ENCODE results near the gene TPRKB. TPM values are rescaled to one million over a fixed set of nuclear protein-coding genes. Genes with fewer than 3 reads are reported as not detected.
"Not testable (repeated sequence)": the region's sequence is repeated elsewhere in the genome, so short reads cannot be mapped to it uniquely, and the experiment has no call there.

The TPRKB gene
- polyA plus RNA-seq, 1 donor, result 58.4 TPM

- Histone ChIP-seq H3K27me3 (ENCODE audit: control insufficient read depth, insufficient read depth, low read length) (no peaks in the 10 kb centered on the region), H3K9me3 (ENCODE audit: control insufficient read depth, low read depth, low read length) (no peaks in the 10 kb centered on the region), H3K4me3 (ENCODE audit: low read length) (no peak overlapping the region), H3K27ac (ENCODE audit: low read length) (no peak overlapping the region), H3K36me3 (ENCODE audit: control insufficient read depth, insufficient read depth, low read length) (peaks cover 60% of the 10 kb centered on the region), H3K4me1 (ENCODE audit: control insufficient read depth, insufficient read depth, low read length) (no peaks in the 10 kb centered on the region)
- DNase-seq, result no peak
Observed at GRCh38 chr2:73772819-73773218, 35.7 kb upstream of the TPRKB start.

- H3K27ac ChIP-seq (ENCODE audit: low read length), result no peak overlapping the region
- H3K4me1 ChIP-seq (ENCODE audit: control insufficient read depth, insufficient read depth, low read length), result no peaks in the 10 kb centered on the region
- no peak for DNase-seq
- no peak overlapping the region for H3K4me3 ChIP-seq (ENCODE audit: low read length)
- H3K9me3 ChIP-seq (ENCODE audit: control insufficient read depth, low read depth, low read length), result no peaks in the 10 kb centered on the region
- no CpG with 5 or more reads among the region's 3 CpGs for WGBS (ENCODE audit: insufficient coverage, low lambda C conversion rate)
- H3K27me3 ChIP-seq (ENCODE audit: control insufficient read depth, insufficient read depth, low read length), result no peaks in the 10 kb centered on the region
- H3K36me3 ChIP-seq (ENCODE audit: control insufficient read depth, insufficient read depth, low read length), result peaks cover 62% of the 10 kb centered on the region
Observed at GRCh38 chr2:73770725-73771124, 33.6 kb upstream of the TPRKB start.

GRCh38 chr2:73766994-73767393 is 29.8 kb upstream of the TPRKB start:
- Histone ChIP-seq H3K4me3 (ENCODE audit: low read length) (no peak overlapping the region), H3K27me3 (ENCODE audit: control insufficient read depth, insufficient read depth, low read length) (no peaks in the 10 kb centered on the region), H3K9me3 (ENCODE audit: control insufficient read depth, low read depth, low read length) (no peaks in the 10 kb centered on the region), H3K27ac (ENCODE audit: low read length) (no peak overlapping the region), H3K36me3 (ENCODE audit: control insufficient read depth, insufficient read depth, low read length) (peaks cover 55% of the 10 kb centered on the region), H3K4me1 (ENCODE audit: control insufficient read depth, insufficient read depth, low read length) (no peaks in the 10 kb centered on the region)
- DNase-seq, result no peak
- WGBS (ENCODE audit: insufficient coverage, low lambda C conversion rate), result 96% methylated on average over 4 of the region's 4 CpGs

- Histone ChIP-seq H3K4me3 (ENCODE audit: low read length) (no peak overlapping the region), H3K36me3 (ENCODE audit: control insufficient read depth, insufficient read depth, low read length) (peaks cover 59% of the 10 kb centered on the region), H3K27ac (ENCODE audit: low read length) (no peak overlapping the region), H3K4me1 (ENCODE audit: control insufficient read depth, insufficient read depth, low read length) (no peaks in the 10 kb centered on the region), H3K27me3 (ENCODE audit: control insufficient read depth, insufficient read depth, low read length) (no peaks in the 10 kb centered on the region), H3K9me3 (ENCODE audit: control insufficient read depth, low read depth, low read length) (no peaks in the 10 kb centered on the region)
- no CpG with 5 or more reads among the region's 1 CpG for WGBS (ENCODE audit: insufficient coverage, low lambda C conversion rate)
- no peak for DNase-seq
Observed at GRCh38 chr2:73766349-73766748, 29.2 kb upstream of the TPRKB start.

- no peak overlapping the region for H3K4me3 ChIP-seq (ENCODE audit: low read length)
- no peaks in the 10 kb centered on the region for H3K27me3 ChIP-seq (ENCODE audit: control insufficient read depth, insufficient read depth, low read length)
- no peaks in the 10 kb centered on the region for H3K4me1 ChIP-seq (ENCODE audit: control insufficient read depth, insufficient read depth, low read length)
- no peaks in the 10 kb centered on the region for H3K9me3 ChIP-seq (ENCODE audit: control insufficient read depth, low read depth, low read length)
- peaks cover 65% of the 10 kb centered on the region for H3K36me3 ChIP-seq (ENCODE audit: control insufficient read depth, insufficient read depth, low read length)
- H3K27ac ChIP-seq (ENCODE audit: low read length), result no peak overlapping the region
- WGBS (ENCODE audit: insufficient coverage, low lambda C conversion rate), result no CpG with 5 or more reads among the region's 1 CpG
- DNase-seq, result no peak
Observed at GRCh38 chr2:73764945-73765344, 27.8 kb upstream of the TPRKB start.

GRCh38 chr2:73762571-73762970 is 25.4 kb upstream of the TPRKB start:
- no peaks in the 10 kb centered on the region for H3K27me3 ChIP-seq (ENCODE audit: control insufficient read depth, insufficient read depth, low read length)
- no CpG with 5 or more reads among the region's 1 CpG for WGBS (ENCODE audit: insufficient coverage, low lambda C conversion rate)
- no peak overlapping the region for H3K27ac ChIP-seq (ENCODE audit: low read length)
- H3K36me3 ChIP-seq (ENCODE audit: control insufficient read depth, insufficient read depth, low read length), result peaks cover 58% of the 10 kb centered on the region
- no peak for DNase-seq
- H3K4me1 ChIP-seq (ENCODE audit: control insufficient read depth, insufficient read depth, low read length), result no peaks in the 10 kb centered on the region
- no peak overlapping the region for H3K4me3 ChIP-seq (ENCODE audit: low read length)
- no peaks in the 10 kb centered on the region for H3K9me3 ChIP-seq (ENCODE audit: control insufficient read depth, low read depth, low read length)

- WGBS (ENCODE audit: insufficient coverage, low lambda C conversion rate), result no CpG with 5 or more reads among the region's 2 CpGs
- peaks cover 59% of the 10 kb centered on the region for H3K36me3 ChIP-seq (ENCODE audit: control insufficient read depth, insufficient read depth, low read length)
- no peaks in the 10 kb centered on the region for H3K27me3 ChIP-seq (ENCODE audit: control insufficient read depth, insufficient read depth, low read length)
- H3K4me3 ChIP-seq (ENCODE audit: low read length), result no peak overlapping the region
- H3K27ac ChIP-seq (ENCODE audit: low read length), result no peak overlapping the region
- no peak for DNase-seq
- no peaks in the 10 kb centered on the region for H3K9me3 ChIP-seq (ENCODE audit: control insufficient read depth, low read depth, low read length)
- no peaks in the 10 kb centered on the region for H3K4me1 ChIP-seq (ENCODE audit: control insufficient read depth, insufficient read depth, low read length)
Observed at GRCh38 chr2:73759904-73760303, 22.8 kb upstream of the TPRKB start.

- DNase-seq, result no peak
- H3K27me3 ChIP-seq (ENCODE audit: control insufficient read depth, insufficient read depth, low read length), result no peaks in the 10 kb centered on the region
- no CpG with 5 or more reads among the region's 3 CpGs for WGBS (ENCODE audit: insufficient coverage, low lambda C conversion rate)
- no peak overlapping the region for H3K4me3 ChIP-seq (ENCODE audit: low read length)
- H3K4me1 ChIP-seq (ENCODE audit: control insufficient read depth, insufficient read depth, low read length), result no peaks in the 10 kb centered on the region
- peaks cover 58% of the 10 kb centered on the region for H3K36me3 ChIP-seq (ENCODE audit: control insufficient read depth, insufficient read depth, low read length)
- H3K9me3 ChIP-seq (ENCODE audit: control insufficient read depth, low read depth, low read length), result peaks cover 3% of the 10 kb centered on the region
- no peak overlapping the region for H3K27ac ChIP-seq (ENCODE audit: low read length)
Observed at GRCh38 chr2:73759285-73759764, 22.2 kb upstream of the TPRKB start.

- WGBS (ENCODE audit: insufficient coverage, low lambda C conversion rate), result no CpG with 5 or more reads among the region's 7 CpGs
- DNase-seq; H3K27me3 ChIP-seq (ENCODE audit: control insufficient read depth, insufficient read depth, low read length); H3K27ac ChIP-seq (ENCODE audit: low read length); H3K9me3 ChIP-seq (ENCODE audit: control insufficient read depth, low read depth, low read length); H3K4me3 ChIP-seq (ENCODE audit: low read length); H3K4me1 ChIP-seq (ENCODE audit: control insufficient read depth, insufficient read depth, low read length): not testable (repeated sequence)
- peaks cover 60% of the 10 kb centered on the region for H3K36me3 ChIP-seq (ENCODE audit: control insufficient read depth, insufficient read depth, low read length)
Observed at GRCh38 chr2:73754332-73754731, 17.2 kb upstream of the TPRKB start.

- no peaks in the 10 kb centered on the region for H3K4me1 ChIP-seq (ENCODE audit: control insufficient read depth, insufficient read depth, low read length)
- 100% methylated on average over 2 of the region's 2 CpGs for WGBS (ENCODE audit: insufficient coverage, low lambda C conversion rate)
- no peak overlapping the region for H3K4me3 ChIP-seq (ENCODE audit: low read length)
- DNase-seq, result no peak
- no peak overlapping the region for H3K27ac ChIP-seq (ENCODE audit: low read length)
- H3K36me3 ChIP-seq (ENCODE audit: control insufficient read depth, insufficient read depth, low read length), result peaks cover 38% of the 10 kb centered on the region
- no peaks in the 10 kb centered on the region for H3K27me3 ChIP-seq (ENCODE audit: control insufficient read depth, insufficient read depth, low read length)
- H3K9me3 ChIP-seq (ENCODE audit: control insufficient read depth, low read depth, low read length), result peaks cover 3% of the 10 kb centered on the region
Observed at GRCh38 chr2:73749314-73749713, 12.2 kb upstream of the TPRKB start.

- Histone ChIP-seq H3K4me3 (ENCODE audit: low read length) (no peak overlapping the region), H3K4me1 (ENCODE audit: control insufficient read depth, insufficient read depth, low read length) (no peaks in the 10 kb centered on the region), H3K9me3 (ENCODE audit: control insufficient read depth, low read depth, low read length) (no peaks in the 10 kb centered on the region), H3K27ac (ENCODE audit: low read length) (no peak overlapping the region), H3K27me3 (ENCODE audit: control insufficient read depth, insufficient read depth, low read length) (no peaks in the 10 kb centered on the region), H3K36me3 (ENCODE audit: control insufficient read depth, insufficient read depth, low read length) (peaks cover 24% of the 10 kb centered on the region)
- 100% methylated on average over 1 of the region's 3 CpGs for WGBS (ENCODE audit: insufficient coverage, low lambda C conversion rate)
- no peak for DNase-seq
Observed at GRCh38 chr2:73746877-73747208, 9.7 kb upstream of the TPRKB start.

Data from large intestine (tissue), 3 donors.